GM12872 (cell line): ENCODE results near the gene USP7.

Source experiments
- TF ChIP-seq, protein P1 (sequence below): IDR thresholded peaks from 3 replicates; pipeline ENCODE4 v1.5.1; 2011; ENCODE audit warnings: low read depth, mild to moderate bottlenecking, low read length, moderate library complexity; ENCODE audit not compliant: insufficient read depth

USP7 gene

DNA sequence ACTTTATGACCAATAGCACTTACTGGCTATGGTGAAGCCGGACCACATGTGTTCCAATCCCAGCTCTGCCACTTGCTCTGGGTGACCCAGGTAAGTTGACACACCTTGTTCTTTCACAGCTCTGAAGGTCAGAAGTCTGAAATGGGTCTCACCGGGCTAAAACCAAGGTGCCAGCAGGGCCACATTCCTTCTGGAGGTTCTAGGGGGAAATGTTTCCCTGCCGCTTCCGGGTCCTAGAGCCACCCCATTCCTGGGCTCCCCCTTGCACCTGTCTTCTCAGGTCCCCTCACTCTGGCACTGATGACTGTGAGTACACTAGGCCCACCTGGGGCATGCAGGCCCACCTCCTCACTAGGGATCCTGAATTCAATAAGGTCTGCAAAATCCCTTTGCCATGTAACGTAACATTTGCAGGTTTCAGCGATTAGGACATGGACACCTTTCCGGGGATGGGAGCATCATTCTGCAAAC lies 11.4 kb downstream of the USP7 start:
- TF ChIP-seq, protein P1, sequence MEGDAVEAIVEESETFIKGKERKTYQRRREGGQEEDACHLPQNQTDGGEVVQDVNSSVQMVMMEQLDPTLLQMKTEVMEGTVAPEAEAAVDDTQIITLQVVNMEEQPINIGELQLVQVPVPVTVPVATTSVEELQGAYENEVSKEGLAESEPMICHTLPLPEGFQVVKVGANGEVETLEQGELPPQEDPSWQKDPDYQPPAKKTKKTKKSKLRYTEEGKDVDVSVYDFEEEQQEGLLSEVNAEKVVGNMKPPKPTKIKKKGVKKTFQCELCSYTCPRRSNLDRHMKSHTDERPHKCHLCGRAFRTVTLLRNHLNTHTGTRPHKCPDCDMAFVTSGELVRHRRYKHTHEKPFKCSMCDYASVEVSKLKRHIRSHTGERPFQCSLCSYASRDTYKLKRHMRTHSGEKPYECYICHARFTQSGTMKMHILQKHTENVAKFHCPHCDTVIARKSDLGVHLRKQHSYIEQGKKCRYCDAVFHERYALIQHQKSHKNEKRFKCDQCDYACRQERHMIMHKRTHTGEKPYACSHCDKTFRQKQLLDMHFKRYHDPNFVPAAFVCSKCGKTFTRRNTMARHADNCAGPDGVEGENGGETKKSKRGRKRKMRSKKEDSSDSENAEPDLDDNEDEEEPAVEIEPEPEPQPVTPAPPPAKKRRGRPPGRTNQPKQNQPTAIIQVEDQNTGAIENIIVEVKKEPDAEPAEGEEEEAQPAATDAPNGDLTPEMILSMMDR: no peak

DNA sequence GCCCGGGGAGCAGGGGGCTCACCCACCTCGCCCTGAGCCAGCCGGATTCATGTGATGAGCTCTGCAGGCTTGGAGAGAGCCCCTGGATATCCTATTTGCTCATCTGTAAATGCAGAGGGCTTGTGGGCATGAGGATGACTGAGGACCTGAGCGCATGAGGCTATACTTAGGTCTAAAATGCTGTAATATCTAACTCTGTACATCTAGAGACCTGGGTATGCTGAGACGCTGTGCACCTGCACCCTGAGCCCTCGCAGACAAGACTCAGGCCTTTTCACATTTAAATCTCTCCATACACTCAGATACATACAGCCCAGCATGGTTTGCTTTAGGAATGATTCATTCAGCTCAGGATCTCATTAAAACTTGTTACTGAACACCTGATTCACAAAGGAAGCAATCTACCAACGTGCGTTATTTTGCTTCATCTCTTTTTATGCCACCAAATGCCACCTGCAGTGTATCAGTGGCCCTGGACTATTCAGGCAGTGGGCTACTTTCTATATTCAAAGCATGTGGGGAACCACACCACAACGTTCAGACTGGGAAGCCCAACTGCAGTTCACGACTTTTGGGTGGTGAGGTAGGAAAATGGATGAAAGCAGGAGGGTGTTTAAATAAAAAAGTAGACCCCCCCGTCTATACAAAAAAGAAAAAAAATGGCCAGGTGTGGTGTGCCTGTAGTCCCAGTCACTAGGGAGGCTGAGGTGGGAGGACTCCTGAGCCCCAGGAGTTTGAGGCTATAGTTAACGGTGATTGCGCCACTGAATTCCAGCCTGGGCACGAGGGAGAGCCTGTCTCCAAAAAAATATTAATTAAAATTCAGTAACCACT lies 12.0 kb downstream of the USP7 start:
- TF ChIP-seq, protein P1: no peak

DNA sequence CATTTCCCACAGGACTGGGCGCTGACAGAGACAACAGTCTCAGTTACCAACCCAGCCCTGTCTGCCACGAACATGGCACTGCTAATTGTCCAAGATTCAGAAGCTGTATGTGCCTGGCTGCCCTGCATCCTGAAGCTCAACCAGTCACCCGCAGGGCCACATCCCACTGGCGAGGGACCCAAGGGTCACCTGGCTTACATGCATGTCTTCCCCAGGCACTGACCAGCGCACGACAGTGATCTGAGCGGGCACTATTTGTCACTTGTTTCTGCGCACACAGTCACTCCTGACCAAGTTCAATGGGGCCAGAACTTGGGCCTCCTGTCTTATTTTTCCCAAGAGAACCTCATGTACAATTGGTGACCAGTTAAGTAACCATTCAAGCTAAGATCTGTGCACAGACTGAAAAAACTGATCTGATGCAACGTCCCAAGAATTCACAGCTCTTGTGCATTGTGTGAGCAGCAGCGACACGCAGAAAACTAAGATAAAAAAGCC lies 13.1 kb downstream of the USP7 start:
- TF ChIP-seq, protein P1: no peak

DNA sequence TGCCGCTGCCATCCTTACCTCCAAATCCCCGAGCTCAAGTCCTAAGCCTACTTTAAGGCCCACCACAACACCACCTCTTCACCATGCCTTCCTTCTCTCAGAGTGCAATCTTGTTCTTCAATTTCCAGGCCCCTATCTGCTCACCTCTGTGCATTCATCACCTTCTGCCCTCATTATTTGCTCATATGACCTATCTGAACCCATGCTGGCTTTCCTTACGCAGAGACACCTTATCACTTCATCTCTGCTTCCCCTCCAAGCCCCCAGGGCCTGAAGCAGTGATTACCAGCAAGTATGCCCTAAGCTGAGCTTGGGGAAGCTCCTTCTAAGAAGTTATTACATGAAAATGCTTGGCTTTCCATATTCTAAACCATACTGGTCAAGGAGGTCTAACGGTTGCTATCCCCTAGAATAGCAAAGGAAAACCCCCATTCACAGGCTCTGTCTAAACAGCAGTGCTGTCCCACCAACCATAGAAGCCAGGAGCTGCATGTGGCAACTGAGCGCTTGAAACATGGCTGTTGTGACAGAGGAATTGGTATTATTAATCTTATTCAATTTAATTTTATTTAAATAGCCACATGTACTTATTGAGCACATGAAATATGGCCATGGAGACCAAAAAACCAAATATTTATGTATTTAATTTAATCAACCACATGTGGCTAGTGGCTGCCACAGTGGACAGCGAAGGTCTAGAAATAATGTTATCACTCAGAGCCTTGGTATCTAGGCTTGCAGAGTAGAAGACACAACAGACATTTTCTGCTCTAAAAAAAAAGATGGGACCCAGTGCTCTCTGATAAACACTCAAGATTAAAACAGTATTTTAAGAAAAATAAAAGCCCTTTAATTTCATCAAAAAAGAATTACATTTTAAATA lies 13.9 kb downstream of the USP7 start:
- TF ChIP-seq, protein P1: no peak

DNA sequence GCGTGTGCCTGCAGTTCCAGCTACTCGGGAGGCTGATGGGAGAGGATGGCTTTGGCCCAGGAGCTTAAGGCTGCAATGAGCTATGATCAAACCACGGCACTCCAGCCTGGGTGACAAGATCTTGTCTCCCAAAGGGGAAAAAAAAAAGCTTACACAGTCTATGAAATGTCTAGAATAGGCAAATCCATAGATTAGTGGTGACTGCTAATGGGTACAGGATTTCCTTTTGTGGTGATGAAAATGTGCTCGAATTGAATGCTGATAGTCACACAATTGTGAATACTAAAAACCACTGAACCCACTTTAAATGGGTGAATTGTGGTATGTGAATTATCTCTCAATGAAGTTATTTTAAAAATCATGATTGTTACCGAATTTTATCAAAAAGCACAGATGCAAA lies 14.9 kb downstream of the USP7 start:
- TF ChIP-seq, protein P1: no peak

DNA sequence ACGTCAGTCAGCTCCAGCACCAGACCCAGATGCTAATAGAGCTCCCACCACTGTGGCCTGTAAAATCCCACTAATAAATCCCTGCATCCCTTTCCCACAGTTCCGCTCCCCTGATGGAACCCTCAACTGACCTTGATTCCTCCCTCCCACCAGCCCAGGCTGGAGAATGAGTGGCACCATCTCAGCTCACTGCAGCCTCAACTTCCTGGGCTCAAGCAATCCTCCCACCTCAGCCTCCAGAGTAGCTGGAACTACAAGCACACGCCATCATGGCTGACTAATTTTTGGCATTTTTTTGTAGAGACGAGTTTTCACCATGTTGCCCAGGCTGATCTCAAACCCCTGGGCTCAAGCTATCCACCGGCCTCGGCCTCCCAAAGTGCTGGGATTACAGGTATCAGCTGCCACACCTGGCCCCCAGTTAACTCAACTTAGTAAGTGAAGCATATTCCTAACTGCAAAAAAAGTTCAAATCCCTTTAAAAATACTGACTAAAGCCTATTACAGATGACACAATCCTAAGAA lies 15.6 kb downstream of the USP7 start:
- TF ChIP-seq, protein P1: no peak

DNA sequence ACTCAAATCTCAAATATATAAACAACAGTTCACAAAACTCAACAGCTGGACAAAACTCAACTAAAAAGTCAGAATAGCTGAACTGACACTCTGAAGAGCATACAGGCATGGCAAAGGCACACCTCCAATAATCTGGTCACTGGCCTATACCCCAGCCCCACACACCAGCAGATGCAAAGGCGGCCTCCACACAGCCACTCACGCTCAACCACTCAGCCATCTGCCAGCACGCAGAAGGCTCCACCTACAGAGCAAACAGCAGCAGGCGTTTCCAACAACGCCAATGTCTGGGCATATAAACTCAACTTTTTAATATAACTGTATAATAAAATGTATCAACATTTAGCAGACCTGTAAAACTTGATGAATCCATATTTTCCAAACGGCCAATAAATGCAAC lies 17.2 kb downstream of the USP7 start:
- TF ChIP-seq, protein P1: no peak
